Activated CD8-positive, alpha-beta T cell treated with anti-CD3 and anti-CD28 coated beads for 36 hours (primary cell): ENCODE measurements around the gene OR11L1. TPM values are rescaled to one million over a fixed set of nuclear protein-coding genes. Genes with fewer than 3 reads are reported as not detected.

Source experiments
- ATAC-seq: fragments of 200-7000 bp; cut with Tn5 transposase; one replicate; pipeline ENCODE4 v1.10.0; 2021; ENCODE audit warnings: mild to moderate bottlenecking, moderate library complexity
- CTCF ChIA-PET: fragments of 350-600 bp; sonication (Branson Sonifier 250); formaldehyde crosslinking; loops from one replicate; lab custom pipeline; 2021; ENCODE audit warnings: antibody characterized with exemption; lab: Charles Lee
- POLR2A ChIA-PET: fragments of 350-600 bp; sonication (Branson Sonifier 250); formaldehyde crosslinking; loops from one replicate; lab custom pipeline; 2021; ENCODE audit warnings: antibody characterized with exemption; lab: Charles Lee
- DNase-seq: peaks from one replicate; pipeline ENCODE4 v3.0.0-alpha.2; 2020
- H3K27ac Mint-ChIP-seq: one replicate; pipeline ENCODE4 v1.8.0; 2021; ENCODE audit warnings: mild to moderate bottlenecking, mixed read lengths
- H3K27me3 Mint-ChIP-seq: one replicate; pipeline ENCODE4 v1.8.0; 2021; ENCODE audit warnings: mixed read lengths
- H3K36me3 Mint-ChIP-seq: one replicate; pipeline ENCODE4 v1.8.0; 2021; ENCODE audit warnings: low read depth, mixed read lengths
- H3K4me1 Mint-ChIP-seq: one replicate; pipeline ENCODE4 v1.8.0; 2021; ENCODE audit warnings: low read depth, mixed read lengths
- H3K4me3 Mint-ChIP-seq: one replicate; pipeline ENCODE4 v1.8.0; 2021; ENCODE audit warnings: mild to moderate bottlenecking, moderate library complexity, mixed read lengths
- H3K9me3 Mint-ChIP-seq: one replicate; pipeline ENCODE4 v1.8.0; 2021; ENCODE audit warnings: mixed read lengths
- CTCF ChIP-seq: fragments of 200-600 bp; IDR thresholded peaks from one replicate; pipeline ENCODE4 v1.8.0; 2022; ENCODE audit warnings: antibody characterized with exemption, mild to moderate bottlenecking
- intact Hi-C: fragments of 100-400 bp; cut with micrococcal nuclease; formaldehyde crosslinking; loops from one replicate; pipeline ENCODE4 v1.10.0; 2022
- total RNA-seq, 2 experiments: library from RNA; stranded (reverse); gene quantifications; one replicate each; pipeline ENCODE4 v1.2.3, GENCODE V29; 2021

OR11L1 gene
- total RNA-seq, 2 experiments from 2014 or later, result not detected

DNA sequence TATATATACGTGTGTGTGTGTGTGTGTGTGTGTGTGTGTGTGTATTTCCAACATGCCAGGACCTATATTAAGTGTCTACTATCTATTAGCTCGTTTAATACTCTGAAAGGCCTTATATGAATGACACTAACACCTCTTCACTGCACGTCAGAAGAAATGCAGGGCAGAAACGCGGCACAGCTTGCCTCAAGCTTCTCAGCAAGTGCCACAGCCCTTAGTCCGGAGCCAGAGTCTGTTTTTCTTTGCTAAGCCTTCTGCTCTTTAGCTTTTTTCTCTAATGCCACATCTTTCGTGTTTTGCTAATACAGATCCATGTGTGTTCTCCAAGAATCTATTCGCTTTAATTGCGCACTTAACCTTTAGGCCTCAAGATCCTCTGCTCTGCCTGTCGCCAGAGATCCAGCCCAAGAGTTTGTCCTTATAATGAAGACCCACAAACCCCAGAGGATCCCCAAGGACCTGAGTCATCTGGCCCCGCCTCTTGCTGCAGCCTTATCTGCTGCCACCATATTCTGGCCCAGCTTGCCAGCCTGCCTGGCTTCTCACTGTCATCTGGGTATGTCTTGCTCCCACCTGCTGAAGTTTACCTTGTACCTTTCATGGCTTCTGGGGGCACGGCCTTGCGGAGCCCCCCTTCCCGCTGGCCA is 13.3 kb upstream of the OR11L1 start:
- Mint-ChIP-seq H3K4me1 (peaks cover 6% of the 10 kb centered on the region), H3K36me3 (no peaks in the 10 kb centered on the region), H3K27me3 (peaks cover 34% of the 10 kb centered on the region), H3K4me3 (no peak overlapping the region), H3K27ac (no peak overlapping the region), H3K9me3 (no peaks in the 10 kb centered on the region)
- intact Hi-C loops, result no loop called here
- CTCF ChIA-PET, result no interaction called here
- ATAC-seq, result no peak
- POLR2A ChIA-PET, result no interaction called here
- no peak for DNase-seq
- TF ChIP-seq CTCF, result no peak

- Mint-ChIP-seq H3K4me1 (no peaks in the 10 kb centered on the region), H3K27ac (no peak overlapping the region), H3K36me3 (no peaks in the 10 kb centered on the region), H3K27me3 (peaks cover 17% of the 10 kb centered on the region), H3K9me3 (no peaks in the 10 kb centered on the region), H3K4me3 (no peak overlapping the region)
- intact Hi-C loops, result no loop called here
- no peak for DNase-seq
- ATAC-seq, result no peak
- ChIA-PET POLR2A (no interaction called here), CTCF (no interaction called here)
- TF ChIP-seq CTCF, result no peak
These were observed 7.9 kb upstream of the OR11L1 start for GRCh38 chr1:247849616-247850015.

DNA sequence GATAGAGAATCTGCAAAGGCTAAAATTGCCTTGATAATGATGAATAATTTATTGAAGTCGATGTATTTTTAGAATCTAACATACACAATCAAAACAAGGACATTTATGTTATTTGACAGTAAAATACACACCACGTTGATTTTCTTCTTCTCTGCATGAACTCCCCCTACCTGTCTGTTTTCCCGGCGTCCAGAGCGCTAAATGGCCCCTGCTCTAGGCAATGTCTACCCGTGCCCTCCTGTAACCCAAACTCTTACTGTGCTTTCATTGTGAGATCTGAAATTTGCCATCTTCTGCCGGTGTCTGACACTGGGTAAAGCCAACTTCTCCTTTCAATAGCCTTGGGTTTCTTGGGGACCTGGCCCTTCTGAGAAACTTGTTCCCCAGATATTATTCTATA is 6.7 kb upstream of the OR11L1 start:
- no peak for ATAC-seq
- no peak overlapping the region for H3K4me3 Mint-ChIP-seq
- POLR2A ChIA-PET, result no interaction called here
- H3K4me1 Mint-ChIP-seq, result no peaks in the 10 kb centered on the region
- no peaks in the 10 kb centered on the region for H3K9me3 Mint-ChIP-seq
- H3K27ac Mint-ChIP-seq, result no peak overlapping the region
- peaks cover 14% of the 10 kb centered on the region for H3K27me3 Mint-ChIP-seq
- CTCF ChIA-PET, result no interaction called here
- no peak for DNase-seq
- no peak for TF ChIP-seq CTCF
- no peaks in the 10 kb centered on the region for H3K36me3 Mint-ChIP-seq
- intact Hi-C loops, result no loop called here

- intact Hi-C loops, result no loop called here
- peaks cover 3% of the 10 kb centered on the region for H3K4me1 Mint-ChIP-seq
- no peak for DNase-seq
- no peak for TF ChIP-seq CTCF
- no peaks in the 10 kb centered on the region for H3K27me3 Mint-ChIP-seq
- CTCF ChIA-PET, result no interaction called here
- H3K27ac Mint-ChIP-seq, result no peak overlapping the region
- H3K4me3 Mint-ChIP-seq, result no peak overlapping the region
- no peaks in the 10 kb centered on the region for H3K36me3 Mint-ChIP-seq
- no peak for ATAC-seq
- POLR2A ChIA-PET, result no interaction called here
- H3K9me3 Mint-ChIP-seq, result no peaks in the 10 kb centered on the region
These were observed 4.0 kb upstream of the OR11L1 start for GRCh38 chr1:247845693-247846017.

- ATAC-seq, result no peak
- no peak overlapping the region for H3K27ac Mint-ChIP-seq
- no peak for DNase-seq
- ChIA-PET CTCF (no interaction called here), POLR2A (no interaction called here)
- no peaks in the 10 kb centered on the region for H3K36me3 Mint-ChIP-seq
- H3K27me3 Mint-ChIP-seq, result no peaks in the 10 kb centered on the region
- no peaks in the 10 kb centered on the region for H3K9me3 Mint-ChIP-seq
- H3K4me3 Mint-ChIP-seq, result no peak overlapping the region
- intact Hi-C loops, result no loop called here
- peaks cover 3% of the 10 kb centered on the region for H3K4me1 Mint-ChIP-seq
- no peak for TF ChIP-seq CTCF
These were observed 3.5 kb upstream of the OR11L1 start for GRCh38 chr1:247845011-247845692.
